GM19023 (cell line): ENCODE results near the gene CD9.
A peak's percentile ranks its signal among the peaks of the same experiment; 100 is the strongest.

Experiments
- ATAC-seq: cut with Tn5 transposase; IDR thresholded peaks from one replicate; pipeline ENCODE4 v1.9.1; 2021; ENCODE audit warnings: mild to moderate bottlenecking, moderate library complexity; ENCODE audit not compliant: unreplicated experiment

CD9 gene

DNA sequence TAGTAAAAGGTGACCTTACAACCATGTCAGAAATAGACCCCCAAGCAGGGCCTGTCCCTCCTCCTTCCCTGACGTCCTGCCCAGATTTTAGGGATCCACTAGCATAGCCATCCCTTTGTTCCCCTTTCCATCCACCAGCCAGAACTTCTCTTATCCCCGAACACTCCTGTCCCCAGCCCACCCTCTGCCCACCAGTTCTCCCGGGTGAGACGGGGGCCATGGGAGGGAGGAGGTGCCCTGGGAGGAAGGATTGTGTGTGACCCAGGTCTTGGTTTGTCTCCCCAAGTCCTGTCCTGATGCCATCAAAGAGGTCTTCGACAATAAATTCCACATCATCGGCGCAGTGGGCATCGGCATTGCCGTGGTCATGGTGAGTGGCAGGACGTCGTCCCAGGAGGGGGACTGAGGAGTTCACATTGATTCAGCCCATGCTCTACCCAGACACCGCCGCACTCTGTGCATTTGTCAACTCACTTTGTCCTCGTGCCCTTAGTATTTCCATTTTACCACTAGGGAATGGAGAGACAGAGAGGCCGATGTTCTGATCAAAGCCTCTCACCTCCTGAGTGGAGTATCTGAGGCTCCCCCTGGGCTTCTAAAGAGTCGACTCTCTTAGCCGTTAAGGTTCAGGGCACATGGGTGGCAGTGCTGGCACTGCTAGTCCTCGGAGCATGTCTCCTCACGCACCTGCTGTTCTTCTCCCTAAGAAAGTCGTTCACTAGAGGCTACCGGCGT, 35.9 kb downstream of the CD9 start:
- ATAC-seq: no peak

DNA sequence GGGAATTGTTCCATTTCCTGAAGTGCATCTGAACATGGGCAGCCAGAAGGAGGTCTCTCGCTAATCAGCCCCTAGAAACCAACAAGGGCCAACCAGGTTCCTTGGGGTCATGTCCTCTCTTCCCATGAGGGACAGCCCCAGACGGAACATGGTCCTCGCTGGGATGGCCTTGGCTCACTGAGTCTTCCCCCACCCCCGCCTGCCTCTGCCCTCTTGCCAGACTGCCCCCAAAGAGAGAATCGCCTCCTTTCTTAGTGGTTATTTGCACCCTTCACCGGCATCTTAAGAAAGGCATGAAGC, 36.4 kb downstream of the CD9 start:
- no peak for ATAC-seq

DNA sequence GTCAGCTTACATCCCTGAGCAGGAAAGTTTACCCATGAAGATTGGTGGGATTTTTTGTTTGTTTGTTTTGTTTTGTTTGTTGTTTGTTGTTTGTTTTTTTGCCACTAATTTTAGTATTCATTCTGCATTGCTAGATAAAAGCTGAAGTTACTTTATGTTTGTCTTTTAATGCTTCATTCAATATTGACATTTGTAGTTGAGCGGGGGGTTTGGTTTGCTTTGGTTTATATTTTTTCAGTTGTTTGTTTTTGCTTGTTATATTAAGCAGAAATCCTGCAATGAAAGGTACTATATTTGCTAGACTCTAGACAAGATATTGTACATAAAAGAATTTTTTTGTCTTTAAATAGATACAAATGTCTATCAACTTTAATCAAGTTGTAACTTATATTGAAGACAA, 37.6 kb downstream of the CD9 start:
- ATAC-seq: no peak

DNA sequence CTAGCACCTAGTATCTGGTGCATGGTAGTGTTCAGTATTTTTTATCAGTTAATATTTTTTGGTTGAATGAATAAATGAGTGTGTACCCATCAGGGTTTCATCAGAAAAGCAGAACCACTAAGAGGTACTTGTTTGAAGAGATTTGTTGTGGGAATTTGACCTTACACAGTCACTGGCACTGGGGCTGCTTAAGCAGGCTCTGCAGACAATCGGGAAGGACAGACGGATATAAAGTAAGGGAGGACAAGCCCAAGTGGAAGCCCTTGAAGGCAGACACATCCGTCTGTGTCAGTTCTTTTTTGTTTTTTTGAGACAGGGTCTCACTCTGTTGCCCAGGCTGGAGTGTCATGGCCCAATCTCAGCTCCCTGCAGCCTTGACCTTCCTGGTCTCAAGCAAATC, 38.7 kb downstream of the CD9 start:
- no peak for ATAC-seq

DNA sequence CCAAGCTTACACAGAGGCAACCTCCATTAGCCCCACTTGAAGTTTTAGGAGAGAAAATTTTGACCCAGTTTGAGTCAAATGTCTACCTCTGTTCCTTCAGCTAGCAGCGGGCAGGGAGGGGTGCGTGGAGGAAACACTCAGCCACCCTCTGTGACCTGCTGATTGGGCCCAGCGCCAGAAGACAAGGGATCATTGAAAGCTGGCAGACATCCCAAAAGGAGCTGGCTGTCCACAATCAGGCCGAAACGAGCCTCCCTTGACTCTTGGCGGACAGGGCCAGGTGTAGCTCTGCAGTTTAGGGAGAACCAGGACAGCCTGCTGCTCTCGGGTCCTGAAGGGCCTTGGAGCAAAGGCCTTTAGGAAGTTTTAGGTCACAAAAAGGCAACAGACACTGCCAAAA, 41.3 kb downstream of the CD9 start:
- ATAC-seq: no peak

DNA sequence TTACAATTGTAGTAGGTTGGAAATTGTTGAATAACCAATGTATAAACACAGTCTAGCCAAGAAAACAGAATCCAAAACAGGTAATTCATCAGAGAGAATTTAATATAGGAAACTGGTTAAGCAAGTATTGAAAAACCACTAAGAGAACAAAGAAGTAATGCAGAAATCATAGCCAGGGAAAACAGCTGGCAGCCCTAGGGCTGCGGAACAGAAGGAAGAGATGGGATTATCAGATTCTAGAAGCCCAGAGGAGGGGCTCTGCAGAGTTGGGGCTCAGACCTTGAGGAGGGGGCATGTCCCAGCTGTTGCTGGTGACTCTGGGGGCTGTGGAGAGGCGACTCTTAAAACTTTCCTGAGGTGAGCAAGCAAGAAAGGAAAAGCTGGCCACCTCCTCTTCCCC, 49.4 kb downstream of the CD9 start:
- no peak for ATAC-seq

DNA sequence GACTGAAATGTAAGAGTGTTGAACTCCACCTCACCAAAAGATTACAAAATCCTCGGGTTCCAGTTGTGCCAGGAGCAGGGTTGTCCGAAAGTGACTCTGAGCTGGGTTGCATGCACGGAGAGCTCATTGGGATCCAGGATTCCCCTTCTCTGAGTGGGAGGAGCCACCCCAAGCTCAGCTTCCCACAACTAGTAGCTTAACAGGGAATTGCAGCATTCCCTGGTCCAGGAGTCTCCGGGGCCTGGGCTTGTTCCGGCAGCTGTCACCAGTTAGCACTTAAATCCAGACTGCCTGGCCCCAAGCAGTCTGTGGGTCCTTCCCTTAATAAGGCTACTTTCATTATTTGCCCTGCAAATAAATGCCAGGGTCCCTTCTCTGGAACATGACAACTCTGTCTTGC, 50.1 kb downstream of the CD9 start:
- ATAC-seq: no peak

DNA sequence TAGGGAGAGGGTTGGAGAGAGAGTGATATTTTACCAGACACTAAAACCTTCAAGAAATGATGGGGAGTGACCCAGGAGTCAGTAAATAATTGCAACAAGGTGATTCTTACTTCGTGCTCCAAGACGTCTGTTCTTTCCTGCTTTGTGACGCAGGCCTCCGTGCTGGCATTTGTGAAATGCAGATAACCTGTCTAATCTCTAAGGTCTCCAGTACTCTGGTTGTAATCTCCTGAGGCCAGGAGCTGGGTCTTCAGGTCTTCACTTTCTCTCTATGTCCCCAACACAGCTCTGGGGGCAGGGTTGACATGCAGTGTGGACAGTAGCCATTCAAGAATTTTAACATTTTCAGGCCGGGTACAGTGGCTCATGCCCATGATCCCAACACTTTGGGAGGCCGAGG, 53.1 kb downstream of the CD9 start:
- no peak for ATAC-seq

DNA sequence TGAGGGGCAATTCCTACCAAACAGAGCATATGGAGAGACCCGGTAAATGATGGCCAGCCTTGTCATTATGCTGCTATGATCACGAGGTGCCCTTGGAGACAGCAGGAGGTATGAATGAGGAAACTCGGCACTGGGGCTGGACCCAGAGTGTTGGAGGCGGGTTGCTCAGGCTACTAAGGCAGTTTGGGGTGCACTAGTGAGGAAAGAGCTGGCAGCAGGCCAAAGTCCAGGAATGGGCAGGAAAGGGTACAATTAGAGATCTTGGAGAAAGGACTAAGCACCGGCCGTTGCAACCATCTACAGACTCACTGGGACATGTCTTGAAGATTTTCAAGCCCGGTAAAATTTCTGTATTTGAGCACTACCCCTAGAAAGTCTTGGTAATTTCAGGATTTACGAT, 54.3 kb downstream of the CD9 start:
- no peak for ATAC-seq

DNA sequence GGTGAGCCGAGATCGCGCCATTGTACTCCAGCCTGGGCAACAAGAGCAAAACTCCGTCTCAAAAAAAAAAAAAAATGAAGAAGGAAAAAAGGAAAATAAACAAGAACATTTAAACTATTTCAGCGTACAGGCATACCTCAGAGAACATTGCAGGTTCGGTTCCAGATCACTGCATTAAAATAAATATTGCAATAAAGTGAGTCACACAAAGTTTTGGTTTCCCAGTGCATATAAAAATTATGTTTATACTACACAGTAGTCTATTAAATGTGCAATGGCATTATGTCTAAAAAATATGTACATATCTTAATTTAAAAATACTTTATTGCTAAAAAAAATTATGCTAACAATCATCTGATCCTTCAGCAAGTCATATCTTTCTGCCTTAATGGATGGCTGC, 56.8 kb downstream of the CD9 start:
- ATAC-seq: no peak

- no peak for ATAC-seq
These were observed 62.0 kb downstream of the CD9 start for GRCh38 chr12:6262211-6262610.

DNA sequence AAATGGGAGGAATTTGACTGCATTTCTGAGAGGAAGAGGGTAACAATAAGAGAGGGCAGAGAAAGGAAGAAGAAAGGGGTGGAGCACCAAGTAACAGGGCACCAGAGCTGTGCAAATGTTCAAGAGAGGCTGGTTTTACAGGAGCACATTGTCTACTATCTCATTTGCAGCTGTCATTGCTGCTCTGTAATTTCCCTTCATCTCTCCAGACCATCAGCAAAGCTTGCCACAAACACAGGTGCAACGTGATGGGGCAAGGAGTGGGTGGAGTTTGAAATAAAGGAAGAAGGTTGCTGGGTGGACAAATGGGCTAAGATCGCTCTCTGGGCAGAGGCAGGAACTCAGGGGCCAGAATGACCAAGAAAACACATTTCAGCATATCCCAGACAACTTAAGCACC, 62.4 kb downstream of the CD9 start:
- no peak for ATAC-seq

DNA sequence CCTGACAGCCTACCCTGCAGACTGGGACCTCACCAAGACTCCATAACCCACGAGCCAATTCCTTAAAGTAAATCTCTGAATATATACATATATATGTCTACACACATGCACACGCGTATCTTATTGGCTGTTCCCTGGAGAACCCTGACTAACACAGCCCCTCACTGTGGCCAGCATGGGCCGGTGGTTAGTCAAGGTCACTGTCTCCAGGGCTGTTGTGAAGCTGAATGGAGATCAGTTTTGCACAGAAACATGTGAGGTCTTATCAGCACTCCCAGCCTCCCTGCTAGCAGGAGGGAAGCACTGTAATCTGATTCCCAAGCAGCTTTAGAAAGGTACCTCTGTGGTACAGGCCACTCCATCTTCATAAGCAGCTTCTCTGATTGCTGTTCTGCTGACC, 63.7 kb downstream of the CD9 start:
- ATAC-seq: no peak

DNA sequence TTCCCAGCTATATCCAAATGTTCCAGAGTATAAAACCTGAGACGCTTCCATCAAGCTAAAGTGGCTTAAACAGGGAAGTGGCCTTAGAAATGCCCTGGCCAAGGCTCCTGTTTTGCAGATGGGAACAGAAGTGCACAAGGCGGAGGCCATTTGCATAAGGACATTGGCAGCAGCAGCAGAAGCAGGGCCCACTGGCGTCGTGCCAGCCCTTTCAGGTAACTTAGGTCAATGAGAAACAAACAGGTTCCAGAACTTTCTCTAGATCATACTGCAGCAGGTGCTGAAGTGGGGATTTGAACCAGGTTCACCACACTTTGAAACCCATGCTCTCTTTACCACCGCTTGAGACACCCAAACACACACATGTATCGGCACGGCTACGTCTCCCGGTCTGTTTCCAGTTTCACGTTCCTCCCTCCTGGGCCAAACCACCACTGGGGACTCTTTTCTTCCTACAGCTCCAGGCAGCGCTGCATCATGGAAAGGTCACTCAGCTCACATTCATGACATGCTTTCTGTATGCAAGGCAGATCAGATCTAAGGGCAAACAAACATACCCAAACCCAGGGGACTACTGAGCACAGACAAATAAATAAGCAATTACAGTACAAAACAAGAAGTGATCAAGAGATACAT, 64.3 kb downstream of the CD9 start:
- ATAC-seq: no peak

DNA sequence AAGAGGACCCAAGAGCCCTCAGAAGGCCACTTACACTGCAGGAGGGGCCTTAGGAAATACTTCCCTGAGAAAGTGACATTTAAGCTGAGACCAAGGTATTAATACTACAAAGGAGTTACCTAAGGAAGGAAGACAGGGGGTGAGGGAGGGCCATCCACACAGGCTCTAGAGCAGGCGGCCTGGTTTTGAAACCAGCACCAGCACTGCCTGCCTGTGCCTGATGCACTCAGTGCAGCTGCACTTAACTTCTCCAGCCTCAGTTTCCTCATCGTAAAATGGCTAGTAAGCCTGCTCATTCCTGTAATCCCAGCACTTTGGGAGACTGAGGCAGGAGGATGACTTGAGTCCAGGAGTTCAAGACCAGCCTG, 64.8 kb downstream of the CD9 start:
- ATAC-seq: no peak

DNA sequence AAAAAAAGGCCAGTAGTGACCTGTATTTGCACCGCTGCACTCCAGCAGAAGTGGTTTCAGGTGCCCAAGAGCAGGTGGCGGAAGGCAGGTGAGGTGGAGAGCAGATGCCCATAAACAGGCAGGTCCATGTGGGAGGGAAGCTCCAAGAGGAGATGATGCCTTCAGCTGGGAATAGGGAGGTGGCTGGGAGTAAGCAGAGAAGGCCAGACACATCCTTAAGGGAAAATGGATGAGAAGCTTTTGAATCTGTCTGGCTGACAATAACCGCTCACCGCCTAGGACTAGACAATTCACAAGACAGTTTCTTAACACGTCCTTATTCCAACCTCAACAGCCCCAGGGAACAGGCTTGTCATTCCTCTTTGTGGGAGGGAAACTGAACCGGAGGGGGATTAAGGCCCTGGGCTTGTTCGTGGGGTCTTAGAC, 66.4 kb downstream of the CD9 start:
- ATAC-seq: no peak

GRCh38 chr12:6266971-6267721, 66.9 kb downstream of the CD9 start:
- peak; percentile 55 for ATAC-seq

DNA sequence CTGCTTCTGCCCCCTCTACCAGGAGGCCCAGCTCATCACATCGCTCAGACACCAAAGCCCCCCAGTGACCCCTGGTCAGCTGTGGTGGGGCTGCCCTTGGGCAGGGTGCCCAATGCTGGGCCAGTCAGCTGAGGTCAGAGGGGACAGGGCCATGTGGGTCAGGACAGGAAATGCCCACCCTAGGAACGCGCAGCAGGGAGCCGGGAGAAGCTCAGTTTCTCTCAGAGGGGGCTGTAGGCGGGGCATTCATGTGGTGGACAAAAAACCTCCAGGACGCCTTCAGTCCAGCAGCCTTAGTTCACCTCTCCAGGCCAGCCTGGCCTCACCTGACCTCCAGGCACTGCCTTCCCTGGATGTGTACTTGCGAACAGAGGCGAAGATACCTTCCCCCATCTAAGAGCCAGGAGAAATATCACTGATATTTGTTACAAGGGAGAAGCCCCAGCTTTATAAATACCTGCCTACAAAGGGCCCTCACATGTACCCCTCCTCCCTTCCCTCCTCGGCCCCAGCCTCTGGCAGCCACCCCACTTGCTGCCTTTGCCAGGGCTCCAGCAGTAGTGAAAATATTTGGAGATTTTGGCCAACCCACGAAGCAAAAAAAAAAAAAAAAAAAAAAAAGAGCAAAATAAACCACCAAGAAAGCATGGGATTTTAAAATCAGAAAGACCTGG, 68.4 kb downstream of the CD9 start:
- ATAC-seq: no peak

DNA sequence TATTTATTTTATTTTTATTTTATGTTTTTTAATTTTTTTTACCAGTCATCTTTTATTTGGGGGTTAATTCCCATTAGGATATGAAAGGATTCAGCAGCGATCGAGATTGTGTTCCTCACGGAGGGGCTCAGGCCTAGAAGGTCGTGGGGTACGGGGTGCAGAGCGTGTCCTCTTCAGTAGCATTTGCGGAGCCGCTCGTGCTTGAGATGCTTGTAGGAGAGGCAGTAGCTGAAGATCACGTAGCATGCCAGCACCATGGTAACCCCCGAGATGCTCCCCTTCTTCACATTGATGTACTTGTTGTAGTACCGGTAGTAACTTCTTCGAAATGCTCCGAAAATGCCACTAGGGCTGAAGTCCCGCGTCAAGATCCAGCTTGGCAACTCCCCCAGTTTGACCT, 69.8 kb downstream of the CD9 start:
- ATAC-seq: no peak

DNA sequence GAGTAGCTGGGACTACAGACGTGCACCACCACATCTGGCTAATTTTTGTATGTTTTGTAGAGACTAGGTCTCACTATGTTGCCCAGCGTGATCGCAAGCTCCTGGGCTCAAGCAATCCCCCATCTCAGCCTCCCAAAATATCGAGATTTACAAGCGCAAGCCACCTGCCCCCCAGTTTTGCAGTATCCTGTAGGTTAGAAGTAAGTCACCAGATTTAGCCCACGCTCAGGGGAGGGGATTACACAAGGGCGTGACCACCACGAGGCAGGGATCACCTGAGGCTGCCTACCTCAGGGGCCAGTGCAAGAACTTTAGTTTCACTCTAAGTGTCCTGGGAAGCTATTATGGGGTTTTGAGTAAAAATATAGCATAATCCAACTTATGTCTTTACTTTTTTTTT, 71.1 kb downstream of the CD9 start:
- ATAC-seq: no peak

GRCh38 chr12:6272300-6273204, 72.4 kb downstream of the CD9 start:
- no peak for ATAC-seq
